ENCODE results near the gene NFKB2.

- TF ChIP-seq L3MBTL2 (conservative IDR thresholded peaks at IDR 0.05) (no peak), ELF4 (IDR thresholded peaks at IDR 0.05) (no peak), ZNF384 (IDR thresholded peaks at IDR 0.05) (no peak), SP1 (IDR thresholded peaks at IDR 0.05) (no peak), HDGF (IDR thresholded peaks at IDR 0.05; ENCODE audit: borderline replicate concordance) (no peak), PKNOX1 (IDR thresholded peaks at IDR 0.05) (no peak), FOXK2 (IDR thresholded peaks at IDR 0.05) (no peak), FOXA1 (IDR thresholded peaks at IDR 0.05) (no peak), NFRKB (IDR thresholded peaks at IDR 0.05) (no peak), ARNT (IDR thresholded peaks at IDR 0.05) (no peak), BHLHE40 (IDR thresholded peaks at IDR 0.05; ENCODE audit: borderline replicate concordance) (no peak)
Observed at GRCh38 chr10:102375867-102376266, 19.6 kb upstream of the NFKB2 start.

Data from HEK293T (cell line).